Endothelial cell of umbilical vein (primary cell): ENCODE measurements around the gene SERPINB11. TPM values are rescaled to one million over a fixed set of nuclear protein-coding genes. Genes with fewer than 3 reads are reported as not detected.

ENCODE experiments used
- BruUV-seq: library from RNA; stranded (reverse); fragments of 400-500 nt; replicated peaks from 2 replicates; lab custom pipeline; 2021; lab: Mats Ljungman, UMichigan
- CTCF ChIA-PET: fragments of 300-600, 350-600 bp; sonication (Branson Sonifier 250); formaldehyde crosslinking; loops from one replicate; lab custom pipeline; 2021; ENCODE audit warnings: antibody characterized with exemption, inconsistent platforms; lab: Charles Lee
- POLR2A ChIA-PET: fragments of 300-600, 350-600 bp; sonication (Branson Sonifier 250); formaldehyde crosslinking; loops from one replicate; lab custom pipeline; 2021; ENCODE audit warnings: antibody characterized with exemption, inconsistent platforms; lab: Charles Lee
- DNase-seq: peaks from one replicate; pipeline ENCODE4 v3.0.0-alpha.2; 2011; ENCODE audit warnings: low read depth, low spot score
- FAIRE-seq: peaks from 2 replicates; lab custom pipeline; 2011; peaks lifted over from hg19 to GRCh38; lab: Jason Lieb, UNC
- H2AFZ ChIP-seq: 2 replicates; pipeline ENCODE4 v1.6.0; 2012; ENCODE audit warnings: low read depth, low read length, control low read depth, inconsistent platforms
- H3K27ac ChIP-seq: 2 replicates; pipeline ENCODE4 v1.5.1; 2011; ENCODE audit warnings: low read depth, mild to moderate bottlenecking, control low read depth, low read length, moderate library complexity; ENCODE audit not compliant: insufficient read depth
- H3K27me3 ChIP-seq, 2 experiments: 2 replicates each; pipeline versions ENCODE4 v1.6.0 to v1.6.1; 2011; ENCODE audit warnings: low read length in 2 of 2, mixed read lengths in 1 of 2; ENCODE audit not compliant: control insufficient read depth in 2 of 2, insufficient read depth in 2 of 2
- H3K36me3 ChIP-seq, 2 experiments: 2 replicates in 1 of 2; 3 replicates in 1 of 2; pipeline ENCODE4 v1.5.1; 2011; ENCODE audit warnings: low read length in 2 of 2, mild to moderate bottlenecking in 1 of 2, moderate library complexity in 1 of 2; ENCODE audit not compliant: control insufficient read depth in 2 of 2, insufficient read depth in 2 of 2; ENCODE audit errors: extremely low read depth in 1 of 2
- H3K4me1 ChIP-seq: 3 replicates; pipeline ENCODE4 v1.5.1; 2011; ENCODE audit warnings: mild to moderate bottlenecking, low read length; ENCODE audit not compliant: control insufficient read depth, insufficient read depth; ENCODE audit errors: extremely low read depth
- H3K4me2 ChIP-seq: 2 replicates; pipeline ENCODE4 v1.6.1; 2011; ENCODE audit warnings: low read length, control low read depth, mixed read lengths; ENCODE audit not compliant: insufficient read depth
- H3K4me3 ChIP-seq, 3 experiments: fragments of 200-600 bp in 1 of 3; sonication (generic), shearing (Covaris generic) in 1 of 3; replicated peaks in 1 of 3; 2 replicates each; pipeline ENCODE4 v1.5.1; 2011 to 2016; ENCODE audit warnings: control low read depth in 3 of 3, low read length in 3 of 3, mild to moderate bottlenecking in 2 of 3, inconsistent platforms in 1 of 3, low read depth in 1 of 3, moderate library complexity in 1 of 3; ENCODE audit not compliant: insufficient read depth in 1 of 3
- H3K79me2 ChIP-seq: 2 replicates; pipeline ENCODE4 v1.6.0; 2012; ENCODE audit warnings: low read length, inconsistent platforms; ENCODE audit not compliant: control insufficient read depth, insufficient read depth
- H3K9ac ChIP-seq: replicated peaks from 2 replicates; pipeline ENCODE3; 2011; ENCODE audit warnings: low read length, control low read depth; ENCODE audit not compliant: insufficient read depth; ENCODE audit errors: extremely low read depth
- H3K9me1 ChIP-seq: replicated peaks from 3 replicates; pipeline ENCODE4 v1.6.0; 2011; ENCODE audit warnings: mild to moderate bottlenecking, low read length; ENCODE audit not compliant: control insufficient read depth, insufficient read depth; ENCODE audit errors: extremely low read depth
- H3K9me3 ChIP-seq: replicated peaks from 2 replicates; pipeline ENCODE4 v1.5.1; 2012; ENCODE audit warnings: low read length, inconsistent platforms; ENCODE audit not compliant: control insufficient read depth, insufficient read depth
- H4K20me1 ChIP-seq: replicated peaks from 2 replicates; pipeline ENCODE3; 2011; ENCODE audit warnings: mild to moderate bottlenecking, low read length; ENCODE audit not compliant: control insufficient read depth, insufficient read depth; ENCODE audit errors: extremely low read depth
- EZH2 ChIP-seq: IDR thresholded peaks from 2 replicates; pipeline ENCODE4 v1.6.1; 2012; ENCODE audit warnings: borderline replicate concordance, low read depth, mild to moderate bottlenecking, moderate library complexity, low read length, inconsistent platforms; ENCODE audit not compliant: severe bottlenecking
- FOS ChIP-seq: IDR thresholded peaks from 2 replicates; pipeline ENCODE4 v1.6.1; 2011; ENCODE audit warnings: mild to moderate bottlenecking, low read length, moderate library complexity, borderline replicate concordance; ENCODE audit not compliant: insufficient read depth
- GATA2 ChIP-seq: IDR thresholded peaks from 2 replicates; pipeline ENCODE4 v1.7.0; 2011; ENCODE audit warnings: low read depth, mild to moderate bottlenecking, moderate library complexity, mixed read lengths, low read length; ENCODE audit not compliant: insufficient read length, insufficient read depth
- JUN ChIP-seq: IDR thresholded peaks from 2 replicates; pipeline ENCODE4 v1.6.1; 2011; ENCODE audit warnings: borderline replicate concordance, low read depth; ENCODE audit not compliant: insufficient read length, insufficient read depth
- MYC ChIP-seq: IDR thresholded peaks from one replicate; pipeline ENCODE4 v1.6.1; 2011; ENCODE audit warnings: mild to moderate bottlenecking, low read depth, low read length
- POLR2A ChIP-seq: IDR thresholded peaks from 2 replicates; pipeline ENCODE4 v1.6.1; 2012; ENCODE audit warnings: low read depth, mild to moderate bottlenecking, control low read depth, low read length
- POLR2AphosphoS5 ChIP-seq: IDR thresholded peaks from 2 replicates; pipeline ENCODE4 v1.6.1; 2012; ENCODE audit warnings: low read depth, mild to moderate bottlenecking, control low read depth, low read length, moderate library complexity; ENCODE audit not compliant: insufficient read depth
- dilution Hi-C: fragments of 300-500 bp; cut with MboI; formaldehyde crosslinking; loops from one replicate; pipeline ENCODE4 v1.15.0; 2019; ENCODE audit warnings: low sequenced_read_pairs; ENCODE audit not compliant: extremely low pct_ligation_motif_present
- intact Hi-C: fragments of 100-400 bp; cut with micrococcal nuclease; formaldehyde crosslinking; loops from one replicate; pipeline ENCODE4 v1.10.0; 2022
- polyA plus RNA-seq, 4 experiments: library from polyadenylated mRNA; depleted of rRNA in 3 of 4; stranded (reverse) in 3 of 4; unstranded in 1 of 4; fragments of >200 nt; gene quantifications; 2 replicates each; pipeline versions ENCODE4 v1.2.1 to v1.2.3, GENCODE V29; 2011 to 2012; ENCODE audit warnings: missing spikeins in 1 of 4
- total RNA-seq: library from RNA; stranded (reverse); gene quantifications from 2 replicates; pipeline ENCODE4 v1.2.3, GENCODE V29; 2021
- TF ChIP-seq, protein P1 (sequence below): IDR thresholded peaks from 2 replicates; pipeline ENCODE4 v1.6.1; 2011; ENCODE audit not compliant: insufficient read depth, insufficient read length
- TF ChIP-seq, protein P2 (sequence below), 2 donors: IDR thresholded peaks; 1 replicate in 1 of 2; 2 replicates in 1 of 2; pipeline ENCODE4 v1.5.1; 2011; ENCODE audit warnings: low read length in 2 of 2, mild to moderate bottlenecking in 2 of 2, moderate library complexity in 2 of 2, control low read depth in 1 of 2, inconsistent platforms in 1 of 2, low read depth in 1 of 2; ENCODE audit not compliant: insufficient read depth in 1 of 2; ENCODE audit errors: extremely low read depth in 1 of 2

SERPINB11 gene
- total and polyA plus RNA-seq, 2 donors (not counting 3 experiments of a cell fraction or from before 2014, with no cell fraction given), result not detected

DNA sequence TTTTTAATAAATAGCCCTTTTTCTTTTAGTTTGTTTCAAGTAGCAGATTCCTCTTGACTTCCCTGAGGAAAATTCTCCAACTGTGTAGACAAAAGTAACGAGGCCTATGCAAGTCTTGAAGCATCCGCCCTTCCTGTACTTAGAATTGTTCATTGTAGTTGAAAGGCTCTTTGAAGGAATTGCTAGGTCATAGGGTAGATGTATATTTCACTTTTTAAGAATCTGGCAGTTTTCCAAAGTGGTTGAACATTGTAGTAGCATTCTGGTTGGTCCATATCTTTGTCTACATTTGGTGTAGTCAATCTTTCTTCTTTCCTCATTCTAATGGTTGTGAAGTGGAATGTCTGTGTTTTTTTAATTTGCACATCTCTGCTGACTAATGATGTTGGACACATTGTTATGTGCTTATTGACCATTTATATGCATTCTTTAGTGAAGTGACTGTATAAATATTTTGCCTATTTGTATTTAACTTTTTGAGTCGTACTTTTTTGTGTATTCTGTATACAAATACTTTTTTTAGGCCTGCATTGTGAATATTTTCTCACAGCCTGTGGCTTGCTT, 5.6 kb upstream of the SERPINB11 start:
- dilution Hi-C loops, result no loop called here
- POLR2A ChIA-PET, result no interaction called here
- intact Hi-C loops, result no loop called here

DNA sequence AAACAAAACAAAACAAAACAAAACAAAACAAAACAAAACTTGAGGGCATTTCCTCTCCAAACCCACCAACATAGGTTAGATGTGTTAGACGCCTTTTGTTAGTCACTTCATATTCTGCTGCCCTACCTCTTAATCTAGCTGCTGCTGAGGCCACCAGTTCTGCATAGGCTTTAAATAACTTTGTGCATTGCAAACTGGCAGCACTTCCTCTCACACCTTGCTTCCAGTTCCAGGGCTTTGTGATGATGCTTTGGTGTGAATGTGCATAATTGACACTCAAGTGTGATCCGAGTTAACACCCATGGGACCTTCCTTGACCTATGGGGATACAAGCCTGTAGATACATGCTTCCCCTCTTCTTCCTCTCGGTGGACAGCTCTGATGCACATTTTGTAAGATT, 2.3 kb upstream of the SERPINB11 start:
- no peak for FAIRE-seq
- no peaks in the 10 kb centered on the region for H3K9me3 ChIP-seq
- no TSS peak for BruUV-seq
- H3K27ac ChIP-seq, result no peak overlapping the region
- no peak overlapping the region for H3K4me2 ChIP-seq
- H4K20me1 ChIP-seq, result no peaks in the 10 kb centered on the region
- H3K27me3 ChIP-seq, result no peaks in the 10 kb centered on the region
- DNase-seq, result no peak
- H3K36me3 ChIP-seq, result no peaks in the 10 kb centered on the region
- TF ChIP-seq EZH2, result no peak
- TF ChIP-seq, protein P1, sequence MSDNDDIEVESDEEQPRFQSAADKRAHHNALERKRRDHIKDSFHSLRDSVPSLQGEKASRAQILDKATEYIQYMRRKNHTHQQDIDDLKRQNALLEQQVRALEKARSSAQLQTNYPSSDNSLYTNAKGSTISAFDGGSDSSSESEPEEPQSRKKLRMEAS, result no peak
- no peak for TF ChIP-seq JUN
- TF ChIP-seq POLR2AphosphoS5, result no peak
- TF ChIP-seq FOS, result no peak
- no peak for TF ChIP-seq GATA2
- TF ChIP-seq, protein P2, sequence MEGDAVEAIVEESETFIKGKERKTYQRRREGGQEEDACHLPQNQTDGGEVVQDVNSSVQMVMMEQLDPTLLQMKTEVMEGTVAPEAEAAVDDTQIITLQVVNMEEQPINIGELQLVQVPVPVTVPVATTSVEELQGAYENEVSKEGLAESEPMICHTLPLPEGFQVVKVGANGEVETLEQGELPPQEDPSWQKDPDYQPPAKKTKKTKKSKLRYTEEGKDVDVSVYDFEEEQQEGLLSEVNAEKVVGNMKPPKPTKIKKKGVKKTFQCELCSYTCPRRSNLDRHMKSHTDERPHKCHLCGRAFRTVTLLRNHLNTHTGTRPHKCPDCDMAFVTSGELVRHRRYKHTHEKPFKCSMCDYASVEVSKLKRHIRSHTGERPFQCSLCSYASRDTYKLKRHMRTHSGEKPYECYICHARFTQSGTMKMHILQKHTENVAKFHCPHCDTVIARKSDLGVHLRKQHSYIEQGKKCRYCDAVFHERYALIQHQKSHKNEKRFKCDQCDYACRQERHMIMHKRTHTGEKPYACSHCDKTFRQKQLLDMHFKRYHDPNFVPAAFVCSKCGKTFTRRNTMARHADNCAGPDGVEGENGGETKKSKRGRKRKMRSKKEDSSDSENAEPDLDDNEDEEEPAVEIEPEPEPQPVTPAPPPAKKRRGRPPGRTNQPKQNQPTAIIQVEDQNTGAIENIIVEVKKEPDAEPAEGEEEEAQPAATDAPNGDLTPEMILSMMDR (IDR thresholded peaks at IDR 0.05; ENCODE audit: extremely low read depth in 1 of 2, insufficient read depth in 1 of 2, low read depth in 1 of 2, low read length in 2 of 2), result no peak
- TF ChIP-seq POLR2A, result no peak
- no peak for TF ChIP-seq MYC
- H3K4me1 ChIP-seq, result no peaks in the 10 kb centered on the region
- no peaks in the 10 kb centered on the region for H3K9me1 ChIP-seq
- no peak overlapping the region for H3K9ac ChIP-seq
- dilution Hi-C loops, result no loop called here
- CTCF ChIA-PET, result no interaction called here
- H3K4me3 ChIP-seq, result no peak overlapping the region
- intact Hi-C loops, result no loop called here
- no peaks in the 10 kb centered on the region for H3K79me2 ChIP-seq
- POLR2A ChIA-PET, result no interaction called here
- no peak overlapping the region for H2AFZ ChIP-seq

More for the DNA sequence above, 5.6 kb upstream of the SERPINB11 start:
- no peak for DNase-seq
- no peaks in the 10 kb centered on the region for H4K20me1 ChIP-seq
- TF ChIP-seq, protein P2 (IDR thresholded peaks at IDR 0.05; ENCODE audit: extremely low read depth in 1 of 2, insufficient read depth in 1 of 2, low read depth in 1 of 2, low read length in 2 of 2), result no peak
- TF ChIP-seq, protein P1, result no peak
- no peak for TF ChIP-seq POLR2A
- H3K9ac ChIP-seq, result no peak overlapping the region
- no peaks in the 10 kb centered on the region for H3K9me3 ChIP-seq
- H3K27ac ChIP-seq, result no peak overlapping the region
- no peaks in the 10 kb centered on the region for H3K79me2 ChIP-seq
- H3K27me3 ChIP-seq, result no peaks in the 10 kb centered on the region
- H3K4me3 ChIP-seq, result no peak overlapping the region
- H3K36me3 ChIP-seq, result no peaks in the 10 kb centered on the region
- CTCF ChIA-PET, result no interaction called here
- no peaks in the 10 kb centered on the region for H3K9me1 ChIP-seq
- H3K4me2 ChIP-seq, result no peak overlapping the region
- no TSS peak for BruUV-seq
- H2AFZ ChIP-seq, result no peak overlapping the region
- FAIRE-seq, result no peak
- no peaks in the 10 kb centered on the region for H3K4me1 ChIP-seq
